Kidney (tissue), 14 donors: Measurements from ENCODE around the gene RPL39L. TPM values are rescaled to one million over a fixed set of nuclear protein-coding genes. Genes with fewer than 3 reads are reported as not detected.

Experiments used
- DNase-seq, 5 donors: peaks; one replicate each; pipeline ENCODE4 v3.0.0-alpha.2; 2013 to 2020
- FAIRE-seq: peaks from 2 replicates; lab custom pipeline; 2012; peaks lifted over from hg19 to GRCh38; lab: Jason Lieb, UNC
- H3K27ac ChIP-seq, 2 donors: one replicate each; pipeline ENCODE4 v1.7.0; 2013; ENCODE audit warnings: low read depth in 2 of 2, low read length in 2 of 2, inconsistent platforms in 1 of 2
- H3K27me3 ChIP-seq: one replicate; pipeline ENCODE4 v1.7.1; 2013; ENCODE audit warnings: low read length, inconsistent platforms; ENCODE audit not compliant: control insufficient read depth, insufficient read depth
- H3K36me3 ChIP-seq, 3 donors: one replicate each; pipeline versions ENCODE4 v1.7.0 to v1.7.1; 2013; ENCODE audit warnings: low read length in 3 of 3, control low read depth in 1 of 3, inconsistent platforms in 1 of 3; ENCODE audit not compliant: insufficient read depth in 3 of 3, control insufficient read depth in 2 of 3
- H3K4me1 ChIP-seq, 3 donors: one replicate each; pipeline versions ENCODE4 v1.7.0 to v1.7.1; 2013; ENCODE audit warnings: low read length in 3 of 3, inconsistent platforms in 1 of 3, low read depth in 1 of 3; ENCODE audit not compliant: control insufficient read depth in 2 of 3, insufficient read depth in 2 of 3
- H3K4me3 ChIP-seq, 3 donors: one replicate each; pipeline versions ENCODE4 v1.7.0 to v1.8.1; 2013; ENCODE audit warnings: low read length in 3 of 3, control low read depth in 1 of 3, inconsistent platforms in 1 of 3
- H3K9ac ChIP-seq, 3 donors: one replicate each; pipeline versions ENCODE4 v1.7.0 to v1.7.1; 2013; ENCODE audit warnings: low read length in 3 of 3, control low read depth in 1 of 3, inconsistent platforms in 1 of 3
- H3K9me3 ChIP-seq, 3 donors: one replicate each; pipeline versions ENCODE4 v1.7.0 to v1.7.1; 2013; ENCODE audit warnings: low read length in 3 of 3, control low read depth in 1 of 3, inconsistent platforms in 1 of 3; ENCODE audit not compliant: control insufficient read depth in 2 of 3, insufficient read depth in 1 of 3
- intact Hi-C: fragments of 100-400 bp; cut with DNase I; formaldehyde crosslinking; loops from one replicate; pipeline ENCODE4 v1.11.1; 2022
- polyA plus RNA-seq: library from polyadenylated mRNA; stranded (reverse); fragments of 350-450 nt; fragmentation: Illumina TruSeq; extraction: RNeasy Lipid Tissue Mini Kit (QIAGEN cat#74804); gene quantifications from one replicate; pipeline ENCODE4 v1.2.3, GENCODE V29; 2014; ENCODE audit warnings: low read depth, low replicate concordance; ENCODE audit not compliant: insufficient read depth
- total RNA-seq: library from RNA; stranded (reverse); fragmentation: NEBNext Ultra II Directional; extraction: Animal tissue kit (Norgen Biotek cat#: 25700); gene quantifications from one replicate; pipeline ENCODE4 v1.2.1, GENCODE V29; 2021
- TF ChIP-seq, protein P1 (sequence below): IDR thresholded peaks from 3 replicates; pipeline ENCODE4 v1.5.1; 2012; ENCODE audit warnings: mild to moderate bottlenecking, moderate library complexity, borderline replicate concordance; ENCODE audit not compliant: insufficient read depth; ENCODE audit errors: extremely low read depth
- donor health status: control.
- donor health status: control.
- donor health status: control.
- donor health status: control.
- donor health status: control.
- donor health status: DM: yes; HTN: yes; CAD: no.
- donor health status: Normal renal cell carcinoma (clear cell type).

Gene RPL39L
- total and polyA plus RNA-seq, 2 donors from 2014 or later, result 5.7 to 10.9 TPM

DNA sequence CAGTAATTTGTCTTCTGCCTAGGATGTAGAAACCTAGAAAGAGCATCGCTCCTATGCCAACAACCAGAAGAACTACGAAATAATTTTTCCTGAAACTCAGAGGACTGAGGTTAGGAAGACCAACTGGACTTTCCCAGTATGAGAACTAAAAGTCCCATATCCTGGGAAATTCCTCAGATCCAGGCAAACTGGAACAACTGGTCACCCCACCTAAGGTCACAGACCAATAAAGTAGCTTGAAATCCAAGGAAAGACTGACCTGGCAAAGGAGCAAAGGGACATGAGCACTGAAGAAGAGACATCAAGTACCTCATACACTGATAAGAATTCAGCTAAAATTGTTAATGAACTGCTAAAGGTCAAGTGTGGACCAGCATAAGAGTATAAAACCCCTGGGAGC, 6.6 kb downstream of the RPL39L start:
- FAIRE-seq (no peak), DNase-seq (no peak)
- Histone ChIP-seq H3K9me3 (no peaks in the 10 kb centered on the region), H3K4me3 (no peak overlapping the region), H3K36me3 (no peaks in the 10 kb centered on the region), H3K9ac (no peak overlapping the region), H3K27ac (no peak overlapping the region), H3K4me1 (no peaks in the 10 kb centered on the region), H3K27me3 (no peaks in the 10 kb centered on the region)
- TF ChIP-seq, protein P1, sequence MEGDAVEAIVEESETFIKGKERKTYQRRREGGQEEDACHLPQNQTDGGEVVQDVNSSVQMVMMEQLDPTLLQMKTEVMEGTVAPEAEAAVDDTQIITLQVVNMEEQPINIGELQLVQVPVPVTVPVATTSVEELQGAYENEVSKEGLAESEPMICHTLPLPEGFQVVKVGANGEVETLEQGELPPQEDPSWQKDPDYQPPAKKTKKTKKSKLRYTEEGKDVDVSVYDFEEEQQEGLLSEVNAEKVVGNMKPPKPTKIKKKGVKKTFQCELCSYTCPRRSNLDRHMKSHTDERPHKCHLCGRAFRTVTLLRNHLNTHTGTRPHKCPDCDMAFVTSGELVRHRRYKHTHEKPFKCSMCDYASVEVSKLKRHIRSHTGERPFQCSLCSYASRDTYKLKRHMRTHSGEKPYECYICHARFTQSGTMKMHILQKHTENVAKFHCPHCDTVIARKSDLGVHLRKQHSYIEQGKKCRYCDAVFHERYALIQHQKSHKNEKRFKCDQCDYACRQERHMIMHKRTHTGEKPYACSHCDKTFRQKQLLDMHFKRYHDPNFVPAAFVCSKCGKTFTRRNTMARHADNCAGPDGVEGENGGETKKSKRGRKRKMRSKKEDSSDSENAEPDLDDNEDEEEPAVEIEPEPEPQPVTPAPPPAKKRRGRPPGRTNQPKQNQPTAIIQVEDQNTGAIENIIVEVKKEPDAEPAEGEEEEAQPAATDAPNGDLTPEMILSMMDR, result no peak
- intact Hi-C loops, result no loop called here

DNA sequence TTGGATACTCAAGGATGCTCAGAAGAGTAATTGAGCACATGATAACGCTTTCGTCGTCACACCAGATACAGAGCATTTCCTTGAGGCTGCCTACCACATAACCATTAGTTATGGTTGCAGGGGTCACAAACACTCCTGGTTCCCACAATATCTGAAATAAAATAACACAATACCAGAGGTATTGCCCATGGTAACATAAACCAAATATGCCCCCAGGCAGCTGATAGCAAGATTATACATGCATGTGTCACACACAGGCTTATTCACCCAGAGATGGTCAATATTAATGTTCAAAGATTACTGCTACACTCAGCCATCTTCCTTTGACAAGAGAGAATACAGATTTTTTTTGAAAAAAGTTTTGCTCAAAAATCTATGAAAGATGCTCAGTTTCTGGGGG, 7.3 kb downstream of the RPL39L start:
- intact Hi-C loops, result no loop called here
- no peak overlapping the region for H3K9ac ChIP-seq
- no peaks in the 10 kb centered on the region for H3K27me3 ChIP-seq
- no peaks in the 10 kb centered on the region for H3K4me1 ChIP-seq
- H3K4me3 ChIP-seq, result no peak overlapping the region
- TF ChIP-seq, protein P1, result no peak
- no peaks in the 10 kb centered on the region for H3K36me3 ChIP-seq
- no peaks in the 10 kb centered on the region for H3K9me3 ChIP-seq
- FAIRE-seq, result no peak
- H3K27ac ChIP-seq, result no peak overlapping the region
- no peak for DNase-seq

DNA sequence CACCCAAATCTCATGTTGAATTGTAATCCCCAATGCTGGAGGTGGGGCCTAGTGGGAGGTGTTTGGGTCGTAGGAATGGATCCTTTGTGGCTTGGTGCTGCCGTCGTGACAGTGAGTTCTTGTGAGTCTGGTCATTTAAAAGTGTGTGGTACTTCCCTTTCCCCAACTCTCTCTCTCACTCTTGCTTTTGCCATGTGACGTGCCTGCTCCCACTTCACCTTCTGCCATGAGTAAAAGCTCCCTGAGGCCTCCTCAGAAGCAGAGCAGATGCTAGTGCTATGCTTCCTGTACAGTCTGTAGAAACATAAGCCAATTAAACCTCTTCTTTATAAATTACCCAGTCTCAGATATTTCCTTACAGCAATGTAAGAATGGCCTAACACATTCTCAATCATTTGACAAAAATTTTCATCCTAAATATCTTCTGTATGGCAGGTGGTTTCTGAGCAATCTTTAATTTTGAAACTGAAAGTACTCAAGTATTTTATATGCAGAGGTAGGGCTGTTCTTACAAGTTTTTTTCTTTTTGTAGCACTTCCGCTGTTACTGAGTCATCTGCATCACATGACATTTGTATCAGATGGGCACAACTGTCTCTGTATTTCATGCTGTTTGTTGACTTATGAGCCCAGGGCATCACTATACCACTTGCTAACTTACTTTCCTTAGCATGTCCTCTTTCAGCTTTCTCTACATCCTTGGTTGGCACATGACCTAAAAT, 8.8 kb downstream of the RPL39L start:
- no peaks in the 10 kb centered on the region for H3K4me1 ChIP-seq
- no peak for FAIRE-seq
- no peak overlapping the region for H3K9ac ChIP-seq
- no peaks in the 10 kb centered on the region for H3K27me3 ChIP-seq
- H3K9me3 ChIP-seq, result no peaks in the 10 kb centered on the region
- DNase-seq, result no peak
- H3K4me3 ChIP-seq, result no peak overlapping the region
- H3K27ac ChIP-seq, result peak overlapping the region in 1 of 2 donors; percentile 29
- no peaks in the 10 kb centered on the region for H3K36me3 ChIP-seq
- intact Hi-C loops, result no loop called here
- TF ChIP-seq, protein P1, result no peak
